GM12892 (cell line): ENCODE measurements around the gene KRTAP2-4.
"Not testable (repeated sequence)": the region's sequence is repeated elsewhere in the genome, so short reads cannot be mapped to it uniquely, and the experiment has no call there.

Source experiments
- POLR2A ChIP-seq: IDR thresholded peaks from 2 replicates; pipeline ENCODE4 v1.6.1; 2011; ENCODE audit warnings: low read depth, low read length, control low read depth
- POLR2AphosphoS5 ChIP-seq: IDR thresholded peaks from 2 replicates; pipeline ENCODE4 v1.6.1; 2011; ENCODE audit warnings: low read depth, low read length, control low read depth
- TAF1 ChIP-seq: IDR thresholded peaks from 2 replicates; pipeline ENCODE4 v1.6.1; 2011; ENCODE audit warnings: low read depth, mild to moderate bottlenecking, control low read depth, low read length, borderline replicate concordance

DNA sequence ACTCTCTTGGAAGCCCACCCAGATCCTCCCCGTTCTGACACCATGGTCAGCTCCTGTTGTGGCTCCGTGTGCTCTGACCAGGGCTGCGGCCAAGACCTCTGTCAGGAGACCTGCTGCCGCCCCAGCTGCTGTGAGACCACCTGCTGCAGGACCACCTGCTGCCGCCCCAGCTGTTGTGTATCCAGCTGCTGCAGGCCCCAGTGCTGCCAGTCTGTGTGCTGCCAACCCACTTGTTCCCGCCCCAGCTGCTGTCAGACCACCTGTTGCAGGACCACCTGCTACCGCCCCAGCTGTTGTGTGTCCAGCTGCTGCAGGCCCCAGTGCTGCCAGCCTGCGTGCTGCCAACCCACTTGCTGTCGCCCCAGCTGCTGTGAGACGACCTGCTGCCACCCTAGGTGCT, 39.7 kb upstream of the KRTAP2-4 start, which contains the start of gene KRTAP4-9:
- not testable (repeated sequence) for TF ChIP-seq POLR2A, TAF1, POLR2AphosphoS5
